OCI-LY7 (cell line): ENCODE measurements around the gene MMADHC. TPM values are rescaled to one million over a fixed set of nuclear protein-coding genes. Genes with fewer than 3 reads are reported as not detected.

ENCODE experiments used
- BruUV-seq: library from RNA; stranded (reverse); fragments of 400-500 nt; replicated peaks from 2 replicates; lab custom pipeline; 2021; lab: Mats Ljungman, UMichigan
- CTCF ChIA-PET: fragments of 300-600 bp; sonication (Branson Sonifier 250); formaldehyde crosslinking; loops from one replicate; lab custom pipeline; 2022; ENCODE audit warnings: antibody characterized with exemption; ENCODE audit not compliant: unreplicated experiment; lab: Charles Lee
- POLR2A ChIA-PET: fragments of 300-600 bp; sonication (Branson Sonifier 250); formaldehyde crosslinking; loops from one replicate; lab custom pipeline; 2022; ENCODE audit warnings: antibody characterized with exemption; lab: Charles Lee
- DNase-seq: peaks from one replicate; pipeline ENCODE4 v3.0.0-alpha.2; 2015; ENCODE audit warnings: low spot score
- H2AFZ ChIP-seq: fragments of 200-600 bp; sonication (generic), shearing (Covaris generic); 2 replicates; pipeline ENCODE4 v1.6.1; 2014; ENCODE audit warnings: mild to moderate bottlenecking, antibody characterized with exemption, low read length, moderate library complexity
- H3K27ac ChIP-seq: fragments of 200-600 bp; sonication (generic); 2 replicates; pipeline ENCODE4 v1.5.1; 2014; ENCODE audit warnings: mixed run types, low read depth, mild to moderate bottlenecking, moderate library complexity, low read length, inconsistent platforms; ENCODE audit not compliant: poor library complexity, severe bottlenecking
- H3K36me3 ChIP-seq: fragments of 200-600 bp; sonication (generic); 2 replicates; pipeline ENCODE4 v1.6.1; 2014; ENCODE audit warnings: mild to moderate bottlenecking, antibody characterized with exemption, low read length, moderate library complexity, mixed read lengths; ENCODE audit not compliant: insufficient read depth
- H3K4me1 ChIP-seq: fragments of 200-600 bp; sonication (generic); 2 replicates; pipeline ENCODE4 v1.5.1; 2014; ENCODE audit warnings: mild to moderate bottlenecking, low read length; ENCODE audit not compliant: insufficient read depth, poor library complexity, severe bottlenecking
- H3K4me2 ChIP-seq: fragments of 200-600 bp; sonication (generic); 2 replicates; pipeline ENCODE4 v1.6.1; 2014; ENCODE audit warnings: mild to moderate bottlenecking, low read length
- H3K4me3 ChIP-seq: fragments of 200-600 bp; sonication (generic); 2 replicates; pipeline ENCODE4 v1.5.1; 2014; ENCODE audit warnings: mild to moderate bottlenecking, low read depth, low read length; ENCODE audit not compliant: poor library complexity, severe bottlenecking
- H3K79me2 ChIP-seq: fragments of 200-600 bp; sonication (generic); 2 replicates; pipeline ENCODE4 v1.6.1; 2016; ENCODE audit warnings: low read depth, mild to moderate bottlenecking, low read length, moderate library complexity, mixed read lengths; ENCODE audit not compliant: insufficient read depth
- H3K9me2 ChIP-seq: fragments of 200-600 bp; sonication (generic); 2 replicates; pipeline ENCODE4 v1.6.1; 2016; ENCODE audit warnings: mild to moderate bottlenecking, low read length, mixed read lengths; ENCODE audit not compliant: insufficient read depth
- H3K9me3 ChIP-seq: fragments of 200-600 bp; sonication (generic); 2 replicates; pipeline ENCODE4 v1.6.1; 2014; ENCODE audit warnings: mild to moderate bottlenecking, mixed run types, low read length, mixed read lengths
- H4K20me1 ChIP-seq: fragments of 200-600 bp; sonication (generic); 2 replicates; pipeline ENCODE4 v1.6.1; 2014; ENCODE audit warnings: mild to moderate bottlenecking, antibody characterized with exemption, low read length, moderate library complexity, mixed read lengths; ENCODE audit not compliant: insufficient read depth
- CTCF ChIP-seq: fragments of 200-600 bp; sonication (generic); conservative IDR thresholded peaks from 2 replicates; pipeline ENCODE4 v1.5.1; 2014; ENCODE audit warnings: mild to moderate bottlenecking, antibody characterized with exemption, low read length, moderate library complexity, mixed read lengths
- EZH2phosphoT487 ChIP-seq: fragments of 200-600 bp; sonication (generic); IDR thresholded peaks from 2 replicates; pipeline ENCODE4 v1.6.1; 2018; ENCODE audit warnings: low read depth, borderline replicate concordance, mild to moderate bottlenecking, mixed run types, antibody characterized with exemption, low read length, moderate library complexity, mixed read lengths
- intact Hi-C: fragments of 100-400 bp; cut with micrococcal nuclease; formaldehyde crosslinking; loops from one replicate; pipeline ENCODE4 v1.10.0; 2022; ENCODE audit not compliant: unreplicated experiment
- total RNA-seq, 2 experiments: library from RNA; depleted of rRNA in 1 of 2; stranded (reverse); fragments of >200 nt in 1 of 2; shearing (Covaris generic) in 1 of 2; gene quantifications; 2 replicates each; pipeline ENCODE4 v1.2.3, GENCODE V29; 2014 to 2022

The MMADHC gene
- total RNA-seq, 2 experiments from 2014 or later: 73.6 to 115 TPM

- POLR2A ChIA-PET: interaction anchor here (0.6 kb wide), 1 partner anchor 939 kb away, joined by 3 read pairs; no protein-coding TSS in a partner anchor
- H3K4me2 ChIP-seq: no peak overlapping the region
- intact Hi-C loops: no loop called here
- CTCF ChIA-PET: no interaction called here
- TF ChIP-seq EZH2phosphoT487 (no peak), CTCF (no peak)
- H3K4me3 ChIP-seq: no peak overlapping the region
- H3K9me3 ChIP-seq: no peaks in the 10 kb centered on the region
- no TSS peak for BruUV-seq
- H3K4me1 ChIP-seq: no peaks in the 10 kb centered on the region
- no peak for DNase-seq
- no peak overlapping the region for H3K27ac ChIP-seq
- H3K36me3 ChIP-seq: no peaks in the 10 kb centered on the region
- H3K79me2 ChIP-seq: no peaks in the 10 kb centered on the region
- no peak overlapping the region for H2AFZ ChIP-seq
- no peaks in the 10 kb centered on the region for H4K20me1 ChIP-seq
- H3K9me2 ChIP-seq: no peaks in the 10 kb centered on the region
These were observed 58.6 kb downstream of the MMADHC start for GRCh38 chr2:149528983-149529382.

- Histone ChIP-seq H2AFZ (no peak overlapping the region), H3K4me2 (no peak overlapping the region), H3K4me3 (no peak overlapping the region), H3K79me2 (no peaks in the 10 kb centered on the region), H3K27ac (no peak overlapping the region), H3K9me3 (no peaks in the 10 kb centered on the region), H3K4me1 (no peaks in the 10 kb centered on the region), H3K9me2 (no peaks in the 10 kb centered on the region), H3K36me3 (no peaks in the 10 kb centered on the region), H4K20me1 (no peaks in the 10 kb centered on the region)
- BruUV-seq: no TSS peak
- DNase-seq: no peak
- intact Hi-C loops: no loop called here
- TF ChIP-seq EZH2phosphoT487 (no peak), CTCF (no peak)
- ChIA-PET POLR2A (no interaction called here), CTCF (no interaction called here)
These were observed 59.4 kb downstream of the MMADHC start for GRCh38 chr2:149527998-149528755.

GRCh38 chr2:149526689-149527088 lies 60.9 kb downstream of the MMADHC start:
- TF ChIP-seq CTCF: no peak
- TF ChIP-seq EZH2phosphoT487: no peak
- H3K9me3 ChIP-seq: no peaks in the 10 kb centered on the region
- H3K27ac ChIP-seq: no peak overlapping the region
- no peak for DNase-seq
- POLR2A ChIA-PET: no interaction called here
- no peaks in the 10 kb centered on the region for H4K20me1 ChIP-seq
- H3K36me3 ChIP-seq: no peaks in the 10 kb centered on the region
- CTCF ChIA-PET: no interaction called here
- H3K4me1 ChIP-seq: no peaks in the 10 kb centered on the region
- no peaks in the 10 kb centered on the region for H3K9me2 ChIP-seq
- H3K79me2 ChIP-seq: no peaks in the 10 kb centered on the region
- intact Hi-C loops: no loop called here
- no peak overlapping the region for H3K4me3 ChIP-seq
- H2AFZ ChIP-seq: no peak overlapping the region
- H3K4me2 ChIP-seq: no peak overlapping the region
- BruUV-seq: no TSS peak
